Keratinocyte (primary cell): ENCODE measurements around the gene WDPCP. TPM values are rescaled to one million over a fixed set of nuclear protein-coding genes. Genes with fewer than 3 reads are reported as not detected.

Experiments used
- DNase-seq: peaks from one replicate; pipeline ENCODE4 v3.0.0-alpha.2; 2011; ENCODE audit warnings: low read depth, missing footprints, low spot score
- FAIRE-seq: peaks from 2 replicates; lab custom pipeline; 2011; peaks lifted over from hg19 to GRCh38; lab: Jason Lieb, UNC
- H2AFZ ChIP-seq: 2 replicates; pipeline ENCODE4 v1.6.0; 2012; ENCODE audit warnings: low read length, control low read depth, inconsistent platforms; ENCODE audit not compliant: control insufficient read depth
- H3K27ac ChIP-seq: 2 replicates; pipeline ENCODE4 v1.5.1; 2011; ENCODE audit warnings: low read length; ENCODE audit not compliant: control insufficient read depth, insufficient read depth
- H3K27me3 ChIP-seq: 3 replicates; pipeline ENCODE4 v1.6.0; 2011; ENCODE audit warnings: low read length; ENCODE audit not compliant: control insufficient read depth, insufficient read depth; ENCODE audit errors: extremely low read depth
- H3K36me3 ChIP-seq, 2 experiments: 2 replicates in 1 of 2; 3 replicates in 1 of 2; pipeline ENCODE4 v1.5.1; 2011; ENCODE audit warnings: low read length in 2 of 2, mild to moderate bottlenecking in 1 of 2; ENCODE audit not compliant: control insufficient read depth in 2 of 2, insufficient read depth in 2 of 2; ENCODE audit errors: extremely low read depth in 1 of 2
- H3K4me1 ChIP-seq: 3 replicates; pipeline ENCODE4 v1.5.1; 2011; ENCODE audit warnings: low read length; ENCODE audit not compliant: control insufficient read depth, insufficient read depth; ENCODE audit errors: extremely low read depth
- H3K4me2 ChIP-seq: 3 replicates; pipeline ENCODE4 v1.6.0; 2011; ENCODE audit warnings: low read depth, low read length; ENCODE audit not compliant: control insufficient read depth, insufficient read depth; ENCODE audit errors: extremely low read depth
- H3K4me3 ChIP-seq, 3 experiments: fragments of 200-600 bp in 1 of 3; sonication (generic) in 1 of 3; 2 replicates in 2 of 3; 3 replicates in 1 of 3; pipeline ENCODE4 v1.5.1; 2011 to 2016; ENCODE audit warnings: low read length in 3 of 3, mild to moderate bottlenecking in 3 of 3, control low read depth in 2 of 3, inconsistent platforms in 1 of 3, low read depth in 1 of 3, mixed read lengths in 1 of 3, mixed run types in 1 of 3, moderate library complexity in 1 of 3; ENCODE audit not compliant: control insufficient read depth in 2 of 3, insufficient read depth in 2 of 3; ENCODE audit errors: extremely low read depth in 1 of 3
- H3K79me2 ChIP-seq: 2 replicates; pipeline ENCODE4 v1.6.0; 2012; ENCODE audit warnings: low read length; ENCODE audit not compliant: control insufficient read depth, insufficient read depth
- H3K9ac ChIP-seq: 3 replicates; pipeline ENCODE4 v1.6.0; 2011; ENCODE audit warnings: low read length; ENCODE audit not compliant: control insufficient read depth, insufficient read depth; ENCODE audit errors: extremely low read depth
- H3K9me1 ChIP-seq: 3 replicates; pipeline ENCODE4 v1.6.0; 2011; ENCODE audit warnings: low read length; ENCODE audit not compliant: control insufficient read depth, insufficient read depth; ENCODE audit errors: extremely low read depth
- H3K9me3 ChIP-seq: 2 replicates; pipeline ENCODE4 v1.5.1; 2012; ENCODE audit warnings: low read depth, low read length; ENCODE audit not compliant: control insufficient read depth
- H4K20me1 ChIP-seq: 3 replicates; pipeline ENCODE4 v1.6.0; 2011; ENCODE audit warnings: low read length; ENCODE audit not compliant: control insufficient read depth, insufficient read depth; ENCODE audit errors: extremely low read depth
- EZH2 ChIP-seq: IDR thresholded peaks from one replicate; pipeline ENCODE4 v1.6.1; 2012; ENCODE audit warnings: inconsistent platforms, mild to moderate bottlenecking, low read length, moderate library complexity
- dilution Hi-C: fragments of 300-500 bp; cut with MboI; formaldehyde crosslinking; loops from one replicate; pipeline ENCODE4 v1.7.0; 2020; ENCODE audit warnings: low sequenced_read_pairs; ENCODE audit not compliant: extremely low pct_ligation_motif_present
- polyA plus RNA-seq, 5 experiments: library from polyadenylated mRNA; depleted of rRNA in 3 of 5; stranded (reverse) in 3 of 5; stranded (forward) in 1 of 5; unstranded in 1 of 5; fragments of >200 nt; gene quantifications; 1 replicate in 1 of 5; 2 replicates in 3 of 5; 3 replicates in 1 of 5; pipeline versions ENCODE4 v1.2.1 to v1.2.3, GENCODE V29; 2011 to 2012; ENCODE audit warnings: missing spikeins in 2 of 5, low read depth in 1 of 5, low replicate concordance in 1 of 5
- TF ChIP-seq, protein P1 (sequence below), 3 experiments: IDR thresholded peaks in 1 of 3; conservative IDR thresholded peaks in 1 of 3; optimal IDR thresholded peaks in 1 of 3; 2 replicates in 2 of 3; 3 replicates in 1 of 3; pipeline versions ENCODE3 to v1.5.1; 2011; ENCODE audit warnings: low read length in 3 of 3, mild to moderate bottlenecking in 3 of 3, moderate library complexity in 2 of 3, control low read depth in 1 of 3, inconsistent platforms in 1 of 3; ENCODE audit not compliant: insufficient read depth in 2 of 3; ENCODE audit errors: extremely low read depth in 1 of 3

The WDPCP gene
- polyA plus RNA-seq, 1 donor (not counting 4 experiments of a cell fraction or from before 2014, with no cell fraction given) = 2.9 TPM

DNA sequence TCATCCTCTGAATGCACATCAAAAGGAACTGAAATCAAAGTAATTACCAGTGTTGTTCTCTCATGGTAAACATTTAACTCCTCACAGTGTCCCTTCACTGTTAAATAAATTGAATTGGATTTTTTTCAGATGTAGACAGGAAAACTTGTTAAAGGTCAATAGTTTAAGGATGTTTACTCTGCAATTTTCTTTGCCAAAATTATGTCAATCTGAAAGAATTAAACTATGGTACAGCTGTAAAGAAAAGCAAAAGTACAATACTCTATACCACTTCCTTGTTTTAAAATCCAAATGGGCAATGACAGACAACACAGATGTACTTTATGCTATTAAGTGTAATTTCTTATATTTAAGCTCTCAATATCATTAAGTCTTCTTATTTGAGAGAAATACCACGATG is 153.2 kb downstream of the WDPCP start:
- FAIRE-seq = no peak
- no peak overlapping the region for H3K4me2 ChIP-seq
- no peak overlapping the region for H3K27ac ChIP-seq
- no peaks in the 10 kb centered on the region for H3K4me1 ChIP-seq
- DNase-seq = no peak
- no peak overlapping the region for H3K4me3 ChIP-seq
- no peak overlapping the region for H3K9ac ChIP-seq
- H2AFZ ChIP-seq = no peak overlapping the region
- no peaks in the 10 kb centered on the region for H3K27me3 ChIP-seq
- no peaks in the 10 kb centered on the region for H4K20me1 ChIP-seq
- no peaks in the 10 kb centered on the region for H3K9me1 ChIP-seq
- H3K36me3 ChIP-seq = no peaks in the 10 kb centered on the region
- no peaks in the 10 kb centered on the region for H3K79me2 ChIP-seq
- dilution Hi-C loops = no loop called here
- TF ChIP-seq, protein P1, sequence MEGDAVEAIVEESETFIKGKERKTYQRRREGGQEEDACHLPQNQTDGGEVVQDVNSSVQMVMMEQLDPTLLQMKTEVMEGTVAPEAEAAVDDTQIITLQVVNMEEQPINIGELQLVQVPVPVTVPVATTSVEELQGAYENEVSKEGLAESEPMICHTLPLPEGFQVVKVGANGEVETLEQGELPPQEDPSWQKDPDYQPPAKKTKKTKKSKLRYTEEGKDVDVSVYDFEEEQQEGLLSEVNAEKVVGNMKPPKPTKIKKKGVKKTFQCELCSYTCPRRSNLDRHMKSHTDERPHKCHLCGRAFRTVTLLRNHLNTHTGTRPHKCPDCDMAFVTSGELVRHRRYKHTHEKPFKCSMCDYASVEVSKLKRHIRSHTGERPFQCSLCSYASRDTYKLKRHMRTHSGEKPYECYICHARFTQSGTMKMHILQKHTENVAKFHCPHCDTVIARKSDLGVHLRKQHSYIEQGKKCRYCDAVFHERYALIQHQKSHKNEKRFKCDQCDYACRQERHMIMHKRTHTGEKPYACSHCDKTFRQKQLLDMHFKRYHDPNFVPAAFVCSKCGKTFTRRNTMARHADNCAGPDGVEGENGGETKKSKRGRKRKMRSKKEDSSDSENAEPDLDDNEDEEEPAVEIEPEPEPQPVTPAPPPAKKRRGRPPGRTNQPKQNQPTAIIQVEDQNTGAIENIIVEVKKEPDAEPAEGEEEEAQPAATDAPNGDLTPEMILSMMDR (optimal IDR thresholded peaks at IDR 0.05 in 1 of 3, IDR thresholded peaks at IDR 0.05 in 1 of 3, conservative IDR thresholded peaks at IDR 0.05 in 1 of 3; ENCODE audit: extremely low read depth in 1 of 3, insufficient read depth in 2 of 3, low read length in 3 of 3) = no peak
- no peak for TF ChIP-seq EZH2
- H3K9me3 ChIP-seq = no peaks in the 10 kb centered on the region

DNA sequence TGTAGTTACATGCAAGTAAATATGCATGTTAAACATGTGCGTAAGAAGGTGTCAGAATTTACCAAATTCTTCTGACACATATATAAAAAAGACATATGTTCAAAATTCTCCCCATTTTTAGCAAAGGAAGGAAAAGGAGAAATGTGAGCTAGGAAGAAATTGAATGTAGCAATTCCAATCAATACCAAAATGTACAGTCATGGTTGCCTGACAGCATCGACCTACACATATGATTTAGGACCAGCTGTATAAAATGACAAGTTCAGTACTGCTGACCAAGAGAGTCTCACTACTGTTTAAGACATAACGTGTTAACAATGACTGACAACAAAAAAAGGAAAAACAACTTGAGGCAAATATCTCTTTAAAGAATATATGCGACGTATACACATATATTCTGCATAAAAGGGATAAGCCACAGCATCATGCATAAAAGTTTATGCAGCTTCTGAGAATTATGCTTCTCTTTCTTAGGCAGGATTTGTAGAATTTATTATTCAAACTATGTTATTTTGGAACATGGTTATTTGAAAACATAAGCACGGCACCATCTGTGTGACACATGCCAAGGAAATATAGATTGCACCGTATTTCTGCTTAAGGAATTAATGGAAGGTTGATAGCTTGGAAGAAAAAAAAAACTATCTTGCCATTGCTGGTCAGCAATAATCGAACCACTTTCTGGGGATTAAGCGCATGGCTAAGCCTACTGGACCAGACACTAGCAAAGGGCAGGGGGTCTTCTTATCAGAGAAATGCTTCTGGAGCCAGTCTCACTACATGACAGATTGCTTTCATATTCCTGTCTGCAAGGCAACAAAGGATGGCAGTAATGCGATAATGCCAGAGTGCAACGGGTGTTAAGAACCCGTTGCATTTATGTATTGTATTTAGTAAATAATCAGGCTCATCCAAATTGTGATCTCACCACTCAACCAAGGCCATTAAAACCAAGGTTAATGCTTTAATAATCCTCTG is 154.0 kb downstream of the WDPCP start:
- dilution Hi-C loops = no loop called here
- Histone ChIP-seq H3K4me1 (no peaks in the 10 kb centered on the region), H3K4me3 (no peak overlapping the region), H2AFZ (no peak overlapping the region), H3K9ac (no peak overlapping the region), H3K9me1 (no peaks in the 10 kb centered on the region), H3K27ac (no peak overlapping the region), H3K4me2 (no peak overlapping the region), H3K27me3 (no peaks in the 10 kb centered on the region), H3K79me2 (no peaks in the 10 kb centered on the region), H3K36me3 (no peaks in the 10 kb centered on the region), H4K20me1 (no peaks in the 10 kb centered on the region), H3K9me3 (no peaks in the 10 kb centered on the region)
- FAIRE-seq = no peak
- TF ChIP-seq, protein P1 (optimal IDR thresholded peaks at IDR 0.05 in 1 of 3, IDR thresholded peaks at IDR 0.05 in 1 of 3, conservative IDR thresholded peaks at IDR 0.05 in 1 of 3; ENCODE audit: extremely low read depth in 1 of 3, insufficient read depth in 2 of 3, low read length in 3 of 3) = no peak
- TF ChIP-seq EZH2 = no peak
- no peak for DNase-seq
